ENCODE measurements around the gene DCST1. TPM values are rescaled to one million over a fixed set of nuclear protein-coding genes. Genes with fewer than 3 reads are reported as not detected.

Gene DCST1
- total RNA-seq, 1 donor from 2014 or later = not detected

GRCh38 chr1:155099331-155099730 lies 65.7 kb downstream of the DCST1 start:
- Histone ChIP-seq H3K27me3 (ENCODE audit: control insufficient read depth, insufficient read depth, low read length) (peaks cover 5% of the 10 kb centered on the region), H3K4me3 (ENCODE audit: low read depth, low read length) (no peak overlapping the region), H3K36me3 (ENCODE audit: control insufficient read depth, insufficient read depth, low read length) (no peaks in the 10 kb centered on the region)
- no peak for DNase-seq (ENCODE audit: low read depth)
- no peak for TF ChIP-seq CTCF (IDR thresholded peaks at IDR 0.05; ENCODE audit: insufficient read depth, low read length, poor library complexity, severe bottlenecking)

Other genes with a start within 250 kb of the DCST1 start
- gene KCNN3, start 163.5 kb upstream of the DCST1 start, total RNA-seq = 0.04 and 0.34 TPM in 2 replicates
- gene PMVK, start 97.1 kb upstream of the DCST1 start, total RNA-seq = 9.7 and 13.6 TPM in 2 replicates
- 88.2 and 102 TPM in 2 replicates for gene PBXIP1, start 77.7 kb upstream of the DCST1 start, total RNA-seq
- 21.2 and 27.8 TPM in 2 replicates for gene PYGO2, start 72.0 kb upstream of the DCST1 start, total RNA-seq
- gene SHC1, start 63.1 kb upstream of the DCST1 start, total RNA-seq = 176 and 183 TPM in 2 replicates
- 67.4 and 72.4 TPM in 2 replicates for gene CKS1B, start 59.1 kb upstream of the DCST1 start, total RNA-seq
- gene FLAD1, start 50.5 kb upstream of the DCST1 start, total RNA-seq = 53.0 and 60.9 TPM in 2 replicates
- gene LENEP, start 40.2 kb upstream of the DCST1 start, total RNA-seq = 1.6 TPM in 1 of 2 replicates, not detected in the other
- gene ZBTB7B, start 31.0 kb upstream of the DCST1 start, total RNA-seq = 28.0 and 40.3 TPM in 2 replicates
- gene DCST2, start within 50 bp of the DCST1 start, total RNA-seq = 0.27 TPM in 1 of 2 replicates, not detected in the other
- 186 and 209 TPM in 2 replicates for gene ADAM15, start 17.5 kb downstream of the DCST1 start, total RNA-seq
- gene EFNA4, start 29.9 kb downstream of the DCST1 start, total RNA-seq = 16.8 and 19.9 TPM in 2 replicates
- gene EFNA3, start 45.0 kb downstream of the DCST1 start, total RNA-seq = 1.6 and 1.7 TPM in 2 replicates
- 126 and 166 TPM in 2 replicates for gene EFNA1, start 94.1 kb downstream of the DCST1 start, total RNA-seq
- 26.6 and 28.7 TPM in 2 replicates for gene SLC50A1, start 102.0 kb downstream of the DCST1 start, total RNA-seq
- gene DPM3, start 106.7 kb downstream of the DCST1 start, total RNA-seq = 36.4 and 74.9 TPM in 2 replicates
- 207 and 241 TPM in 2 replicates for gene KRTCAP2, start 139.5 kb downstream of the DCST1 start, total RNA-seq
- gene TRIM46, start 140.0 kb downstream of the DCST1 start, total RNA-seq = 7.1 and 9.1 TPM in 2 replicates
- 51.5 and 58.1 TPM in 2 replicates for gene THBS3, start 174.1 kb downstream of the DCST1 start, total RNA-seq
- gene MTX1, start 174.9 kb downstream of the DCST1 start, total RNA-seq = 79.3 and 84.3 TPM in 2 replicates
- gene ENTREP3, start 221.7 kb downstream of the DCST1 start, total RNA-seq = 13.2 and 24.8 TPM in 2 replicates
- 93.8 and 108 TPM in 2 replicates for gene SCAMP3, start 228.5 kb downstream of the DCST1 start, total RNA-seq
- 21.7 and 24.2 TPM in 2 replicates for gene CLK2, start 239.7 kb downstream of the DCST1 start, total RNA-seq
- 2.8 and 3.8 TPM in 2 replicates for gene HCN3, start 243.6 kb downstream of the DCST1 start, total RNA-seq